Endometrial microvascular endothelial cells (primary cell): ENCODE measurements around the gene ZNRF1. TPM values are rescaled to one million over a fixed set of nuclear protein-coding genes. Genes with fewer than 3 reads are reported as not detected.
"Not testable (repeated sequence)": the region's sequence is repeated elsewhere in the genome, so short reads cannot be mapped to it uniquely, and the experiment has no call there.

Experiments
- in situ Hi-C: cut with HindIII; loops from 2 replicates; pipeline ENCODE4 v1.10.0; 2017; ENCODE audit warnings: low sequenced_read_pairs, low pct_unique_long_range_greater_than_20kb; ENCODE audit errors: inconsistent ontology term
- total RNA-seq: library from RNA; depleted of rRNA; stranded (reverse); fragments of >200 nt; gene quantifications from one replicate; pipeline ENCODE4 v1.2.3, GENCODE V29; 2015; ENCODE audit errors: inconsistent ontology term

The ZNRF1 gene
- total RNA-seq = 16.5 TPM

- in situ Hi-C loops = no loop called here
These were observed at the start of gene ZNRF1 for GRCh38 chr16:74998481-74999218. ZNRF1 (plus strand) TSS chr16:74999024; CDS start chr16:74999672, 648 bp downstream.

GRCh38 chr16:74949309-74949708 lies 49.5 kb upstream of the ZNRF1 start:
- in situ Hi-C loops = no loop called here

- in situ Hi-C loops = no loop called here
These were observed 48.3 kb upstream of the ZNRF1 start for GRCh38 chr16:74950511-74950910.

- in situ Hi-C loops = no loop called here
These were observed 47.6 kb upstream of the ZNRF1 start for GRCh38 chr16:74951206-74951605.

GRCh38 chr16:74951681-74952080 lies 47.1 kb upstream of the ZNRF1 start:
- in situ Hi-C loops = no loop called here

GRCh38 chr16:74954763-74955162 lies 44.1 kb upstream of the ZNRF1 start:
- in situ Hi-C loops = no loop called here

- in situ Hi-C loops = no loop called here
These were observed 25.5 kb upstream of the ZNRF1 start for GRCh38 chr16:74973304-74973703.

- in situ Hi-C loops = no loop called here
These were observed 23.2 kb upstream of the ZNRF1 start for GRCh38 chr16:74975591-74975990.

GRCh38 chr16:74982256-74982655 lies 16.6 kb upstream of the ZNRF1 start:
- in situ Hi-C loops = no loop called here

- in situ Hi-C loops = no loop called here
These were observed 14.7 kb upstream of the ZNRF1 start for GRCh38 chr16:74984194-74984528.

- in situ Hi-C loops = no loop called here
These were observed 14.1 kb upstream of the ZNRF1 start, which contains the start of gene WDR59 for GRCh38 chr16:74984529-74985296. WDR59 (minus strand) TSS chr16:74985123; CDS start chr16:74985017, 106 bp downstream.

- in situ Hi-C loops = no loop called here
These were observed 11.7 kb upstream of the ZNRF1 start for GRCh38 chr16:74987027-74987681.

- in situ Hi-C loops = not testable (repeated sequence)
These were observed 9.0 kb upstream of the ZNRF1 start for GRCh38 chr16:74989864-74990263.

- in situ Hi-C loops = no loop called here
These were observed 8.0 kb upstream of the ZNRF1 start for GRCh38 chr16:74990832-74991231.

- in situ Hi-C loops = no loop called here
These were observed 7.6 kb upstream of the ZNRF1 start for GRCh38 chr16:74991268-74991592.

GRCh38 chr16:74991593-74992403 lies 7.0 kb upstream of the ZNRF1 start:
- in situ Hi-C loops = no loop called here

- in situ Hi-C loops = no loop called here
These were observed 2.8 kb upstream of the ZNRF1 start for GRCh38 chr16:74995986-74996385.

- in situ Hi-C loops = no loop called here
These were observed 1.8 kb upstream of the ZNRF1 start for GRCh38 chr16:74997042-74997491.

GRCh38 chr16:74999219-74999608 lies 390 bp downstream of the ZNRF1 start:
- in situ Hi-C loops = no loop called here
